ENCODE measurements around the gene PTGES2. TPM values are rescaled to one million over a fixed set of nuclear protein-coding genes. Genes with fewer than 3 reads are reported as not detected.

Gene PTGES2
- total RNA-seq, 4 donors from 2014 or later: 24.5 to 40.3 (median 25.8) TPM

DNA sequence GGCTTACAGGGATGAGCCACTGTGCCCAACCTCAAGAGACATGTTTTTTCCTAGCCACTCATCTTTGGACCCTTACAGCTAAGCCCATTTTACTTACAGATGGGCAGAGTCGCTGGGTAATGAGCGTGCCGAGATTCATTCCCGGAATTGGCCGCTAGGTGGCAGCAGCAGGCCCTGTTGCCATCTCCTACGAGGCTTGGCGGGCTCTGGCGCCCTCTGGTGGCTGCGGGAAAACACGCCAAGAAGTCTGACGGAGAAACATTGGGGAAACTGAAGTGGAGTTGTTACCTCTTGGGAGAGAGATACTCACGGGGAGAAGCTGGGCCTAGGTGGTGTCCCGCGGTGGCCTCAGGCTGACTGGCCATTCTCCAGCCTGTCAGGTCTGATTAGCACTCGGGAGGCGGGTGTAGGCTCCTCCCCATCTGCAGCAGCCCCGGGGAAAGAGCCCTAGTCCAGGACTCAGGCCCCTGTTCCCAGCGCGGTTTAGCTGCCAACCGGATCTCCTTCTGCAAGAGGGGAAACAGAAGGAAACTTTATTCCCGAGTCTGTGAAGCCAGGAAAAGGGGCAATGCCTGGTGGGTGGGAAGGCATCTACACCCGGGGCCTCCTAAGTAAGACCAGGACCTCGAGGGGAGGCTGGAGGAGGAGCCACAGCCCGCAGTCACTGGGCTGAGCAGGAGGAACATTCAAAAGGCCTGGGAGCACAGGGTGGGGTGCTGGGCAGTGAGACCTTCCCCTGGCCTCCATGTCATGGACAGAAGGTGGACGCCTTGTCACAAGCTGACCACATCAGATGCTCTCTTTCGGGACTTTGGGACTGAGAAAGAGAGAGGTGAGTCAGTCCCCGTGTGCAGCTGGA lies 9.7 kb downstream of the PTGES2 start:
- TF ChIP-seq, protein P1, sequence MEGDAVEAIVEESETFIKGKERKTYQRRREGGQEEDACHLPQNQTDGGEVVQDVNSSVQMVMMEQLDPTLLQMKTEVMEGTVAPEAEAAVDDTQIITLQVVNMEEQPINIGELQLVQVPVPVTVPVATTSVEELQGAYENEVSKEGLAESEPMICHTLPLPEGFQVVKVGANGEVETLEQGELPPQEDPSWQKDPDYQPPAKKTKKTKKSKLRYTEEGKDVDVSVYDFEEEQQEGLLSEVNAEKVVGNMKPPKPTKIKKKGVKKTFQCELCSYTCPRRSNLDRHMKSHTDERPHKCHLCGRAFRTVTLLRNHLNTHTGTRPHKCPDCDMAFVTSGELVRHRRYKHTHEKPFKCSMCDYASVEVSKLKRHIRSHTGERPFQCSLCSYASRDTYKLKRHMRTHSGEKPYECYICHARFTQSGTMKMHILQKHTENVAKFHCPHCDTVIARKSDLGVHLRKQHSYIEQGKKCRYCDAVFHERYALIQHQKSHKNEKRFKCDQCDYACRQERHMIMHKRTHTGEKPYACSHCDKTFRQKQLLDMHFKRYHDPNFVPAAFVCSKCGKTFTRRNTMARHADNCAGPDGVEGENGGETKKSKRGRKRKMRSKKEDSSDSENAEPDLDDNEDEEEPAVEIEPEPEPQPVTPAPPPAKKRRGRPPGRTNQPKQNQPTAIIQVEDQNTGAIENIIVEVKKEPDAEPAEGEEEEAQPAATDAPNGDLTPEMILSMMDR (IDR thresholded peaks at IDR 0.05; ENCODE audit: low read depth): no peak

DNA sequence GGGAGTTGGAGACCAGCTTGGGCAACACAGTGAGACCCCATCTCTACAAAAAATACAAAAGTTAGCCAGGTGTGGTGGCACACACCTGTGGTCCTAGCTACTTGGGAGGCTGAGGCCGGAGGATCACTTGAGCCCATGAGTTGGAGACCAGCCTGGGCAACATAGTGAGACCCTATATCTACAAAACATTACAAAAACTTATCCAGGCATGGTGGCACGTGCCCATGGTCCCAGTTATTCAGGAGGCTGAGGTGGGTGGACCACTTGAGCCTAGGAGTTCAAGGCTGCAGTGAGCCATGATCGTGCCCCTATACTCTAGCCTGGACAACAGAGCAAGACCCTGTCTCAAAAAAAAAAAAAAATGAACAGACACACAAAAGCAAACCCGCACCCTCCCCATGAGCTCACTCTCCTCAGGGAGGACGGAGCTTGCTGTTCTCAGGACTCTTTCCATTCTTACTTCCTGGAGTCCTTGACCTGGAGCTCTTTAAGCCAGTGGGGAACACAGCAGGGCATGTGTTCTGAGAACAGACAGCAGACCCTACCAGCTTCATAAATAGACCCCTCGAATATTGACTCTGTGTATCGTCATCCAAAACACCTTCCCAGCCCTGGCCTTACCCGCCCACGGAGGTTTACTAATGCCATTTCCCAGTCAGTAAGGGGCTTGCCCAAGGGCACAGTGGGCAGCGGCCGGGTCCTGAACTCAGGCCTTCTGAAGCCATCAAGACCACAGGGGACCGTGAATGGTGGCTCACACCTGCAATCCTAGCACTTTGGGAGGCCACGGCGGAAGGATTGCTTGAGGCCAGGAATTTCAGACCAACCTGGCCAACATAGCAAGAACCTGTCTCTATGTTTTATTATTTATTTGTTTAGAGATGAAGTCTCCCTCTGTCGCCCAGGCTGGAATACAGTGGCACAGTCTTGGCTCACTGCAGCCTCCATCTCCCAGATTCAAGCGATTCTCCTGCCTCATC lies 11.1 kb downstream of the PTGES2 start:
- TF ChIP-seq, protein P1 (IDR thresholded peaks at IDR 0.05; ENCODE audit: low read depth): no peak

DNA sequence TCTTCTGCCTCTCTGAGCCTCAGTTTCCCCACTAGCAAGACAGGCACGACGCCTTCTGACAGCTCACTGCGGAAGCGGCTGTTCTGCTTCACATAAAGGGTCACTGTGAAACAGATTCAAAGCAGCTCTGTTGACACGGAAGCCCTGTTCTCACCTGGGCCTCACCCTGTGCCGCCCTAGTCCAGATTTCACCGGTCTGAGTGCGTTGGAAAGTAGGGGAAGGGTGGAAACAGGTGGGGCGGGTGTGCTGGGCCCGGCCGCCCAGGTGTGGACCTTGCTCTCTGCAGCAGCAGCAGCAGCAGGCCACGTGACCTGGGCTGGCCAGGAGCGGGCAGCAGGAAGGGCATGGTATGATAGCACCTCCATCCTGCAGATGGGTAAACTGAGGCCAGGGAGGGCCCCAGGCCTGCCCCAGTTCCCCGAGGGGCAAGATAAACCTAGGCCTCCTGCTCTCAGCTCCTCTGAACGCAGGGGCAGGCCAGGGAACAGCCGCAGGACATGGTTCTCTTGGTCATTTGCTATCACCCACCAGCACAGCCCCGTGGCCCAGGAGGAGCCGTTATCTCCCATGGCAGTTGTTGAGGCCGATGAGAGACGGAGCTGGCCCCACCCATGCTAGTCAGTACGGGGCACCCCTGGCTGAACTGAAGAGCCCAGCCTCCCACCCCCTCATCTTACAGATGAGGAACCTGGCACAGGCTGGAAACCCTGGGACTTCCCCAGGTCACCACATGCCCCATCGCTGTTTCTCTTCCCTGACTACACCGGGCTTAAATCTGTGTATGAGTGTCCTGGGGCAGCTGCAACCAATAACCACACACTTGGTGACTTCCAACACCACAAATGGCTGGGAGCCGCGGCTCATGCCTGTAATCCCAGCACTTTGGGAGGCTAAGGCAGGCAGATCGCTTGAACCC lies 12.1 kb downstream of the PTGES2 start:
- TF ChIP-seq, protein P1 (IDR thresholded peaks at IDR 0.05; ENCODE audit: low read depth): no peak

DNA sequence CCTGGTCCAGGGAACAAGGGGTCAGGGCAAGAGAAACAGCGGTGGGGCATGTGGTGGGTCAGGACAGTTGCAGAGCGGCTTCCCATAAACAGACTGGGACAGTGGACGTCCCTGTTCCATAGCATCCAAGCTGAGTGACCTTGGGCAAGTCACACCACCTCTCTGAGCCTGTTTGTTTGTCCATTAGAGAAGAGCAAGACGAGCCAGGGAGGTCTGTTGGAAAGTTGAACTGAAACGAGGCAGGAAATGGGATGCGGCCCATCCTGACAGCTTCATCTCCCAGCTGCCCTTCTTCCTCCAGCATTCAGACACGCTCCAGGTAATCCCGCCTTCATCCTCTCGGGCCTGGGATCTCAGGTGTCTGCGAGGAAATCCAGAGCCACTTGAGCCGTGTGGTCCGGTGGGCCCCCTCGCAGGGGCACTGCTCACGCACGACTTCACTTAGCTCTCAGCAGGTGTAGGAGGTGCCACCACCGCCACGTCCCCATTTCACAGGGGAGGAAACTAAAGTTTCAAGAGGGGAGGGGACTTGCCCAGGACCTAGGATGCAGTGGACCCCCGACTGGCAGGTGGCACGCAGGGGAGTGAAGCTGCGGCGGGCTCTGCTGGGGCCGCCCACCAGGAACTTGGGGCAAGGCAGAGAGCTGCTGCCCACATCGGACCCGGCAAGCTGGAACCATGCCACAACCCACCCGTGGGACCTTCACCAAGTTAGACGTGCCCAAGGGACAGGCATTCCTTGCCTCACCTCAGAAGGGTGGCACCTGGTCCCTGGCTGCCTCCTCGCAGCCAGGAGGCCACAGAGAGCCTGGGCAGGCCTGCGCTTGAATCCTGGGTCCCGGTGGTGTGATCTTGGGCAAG lies 13.0 kb downstream of the PTGES2 start:
- TF ChIP-seq, protein P1 (IDR thresholded peaks at IDR 0.05; ENCODE audit: low read depth): no peak

DNA sequence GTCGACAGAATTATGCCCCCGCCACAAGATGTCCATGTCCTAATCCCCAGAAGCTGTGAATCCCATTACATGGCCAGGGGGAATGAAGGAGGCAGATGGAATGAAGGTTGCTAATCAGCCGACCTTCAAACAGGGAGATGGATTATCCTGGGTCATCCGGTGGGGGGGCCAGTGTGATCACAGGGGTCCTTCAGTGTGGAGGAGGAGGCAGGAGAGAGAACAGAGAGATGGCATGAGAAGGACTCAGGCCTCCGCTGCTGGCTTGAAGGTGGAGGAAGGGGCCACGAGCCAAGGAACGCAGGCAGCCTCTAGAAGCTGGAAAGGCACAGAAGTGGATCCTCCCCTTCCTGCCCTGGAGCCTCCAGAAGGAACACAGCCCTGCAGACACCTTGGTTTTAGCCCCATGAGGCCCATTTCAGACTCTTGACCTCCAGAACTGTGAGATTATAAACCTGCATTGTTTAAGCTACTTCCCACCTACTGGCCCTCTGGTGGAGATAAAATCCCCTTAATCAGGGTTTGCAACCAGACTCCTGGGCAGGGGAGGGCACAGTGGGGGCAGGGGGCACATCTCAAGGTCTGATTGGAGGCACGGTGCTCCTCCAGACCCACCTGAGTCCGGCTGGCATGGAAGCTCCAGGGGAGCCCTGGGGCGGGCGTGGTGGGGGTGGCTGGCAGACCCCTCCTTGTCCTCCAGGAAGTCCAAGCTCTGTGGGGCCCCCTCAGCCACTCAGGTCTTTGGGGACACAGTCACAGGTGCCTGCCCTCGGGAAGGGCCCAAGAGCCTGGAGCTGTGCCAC lies 13.8 kb downstream of the PTGES2 start:
- TF ChIP-seq, protein P1 (IDR thresholded peaks at IDR 0.05; ENCODE audit: low read depth): no peak

Data from subcutaneous adipose tissue (tissue), 4 donors.